ENCODE data around the gene EPHB1.

GRCh38 chr3:135083756-135084155, 288.7 kb downstream of the EPHB1 start:
- TF ChIP-seq POLR2A (IDR thresholded peaks at IDR 0.05) (no peak), CTCF (IDR thresholded peaks at IDR 0.05 in 4 of 5, conservative IDR thresholded peaks at IDR 0.05 in 1 of 5) (no peak)
